Upper lobe of right lung (tissue), 1 donor: Measurements from ENCODE around the gene POU3F1. TPM values are rescaled to one million over a fixed set of nuclear protein-coding genes. Genes with fewer than 3 reads are reported as not detected.

Experiments
- ATAC-seq: fragments of 200-7000 bp; cut with Tn5 transposase; one replicate; pipeline ENCODE4 v1.9.1; 2020; ENCODE audit warnings: mild to moderate bottlenecking, moderate library complexity
- DNase-seq: peaks from one replicate; pipeline ENCODE4 v3.0.0-alpha.2; 2020
- H3K27ac ChIP-seq: fragments of 200-600 bp; one replicate; pipeline ENCODE4 v1.8.0; 2022
- H3K27me3 ChIP-seq: fragments of 200-600 bp; one replicate; pipeline ENCODE4 v1.8.0; 2022; ENCODE audit warnings: mild to moderate bottlenecking
- H3K36me3 ChIP-seq: fragments of 200-600 bp; one replicate; pipeline ENCODE4 v1.8.0; 2022
- H3K4me1 ChIP-seq: fragments of 200-600 bp; one replicate; pipeline ENCODE4 v1.8.0; 2022
- H3K4me3 ChIP-seq: fragments of 200-600 bp; one replicate; pipeline ENCODE4 v1.8.0; 2022; ENCODE audit warnings: mild to moderate bottlenecking
- H3K9me3 ChIP-seq: fragments of 200-600 bp; one replicate; pipeline ENCODE4 v1.8.0; 2022
- CTCF ChIP-seq: fragments of 200-600 bp; IDR thresholded peaks from one replicate; pipeline ENCODE4 v1.8.0; 2022; ENCODE audit warnings: antibody characterized with exemption
- intact Hi-C: fragments of 100-400 bp; cut with DNase I; formaldehyde crosslinking; loops from one replicate; pipeline ENCODE4 v1.11.0; 2022
- total RNA-seq: library from RNA; stranded (reverse); fragmentation: NEBNext Ultra II Directional; extraction: Animal tissue kit (Norgen Biotek cat#: 25700); gene quantifications from one replicate; pipeline ENCODE4 v1.2.1, GENCODE V29; 2021
- donor health status: DM: no; HTN: yes; CAD: no; lungs with severe emphysema.

The POU3F1 gene
- total RNA-seq, 1 donor from 2014 or later, result not detected

- Histone ChIP-seq H3K27ac (peak overlapping the region; percentile 28), H3K4me1 (peaks cover 24% of the 10 kb centered on the region), H3K9me3 (no peaks in the 10 kb centered on the region), H3K36me3 (no peaks in the 10 kb centered on the region), H3K27me3 (no peaks in the 10 kb centered on the region), H3K4me3 (peak overlapping the region; percentile 65)
- intact Hi-C loops, result no loop called here
- DNase-seq, result peak; percentile 60
- ATAC-seq, result no peak
- TF ChIP-seq CTCF, result no peak
Observed at GRCh38 chr1:38006008-38006828, 40.4 kb downstream of the POU3F1 start.

- peak; percentile 77 for ATAC-seq
- Histone ChIP-seq H3K27me3 (no peaks in the 10 kb centered on the region), H3K36me3 (no peaks in the 10 kb centered on the region), H3K27ac (peak within 1 kb of the TSS; percentile 65), H3K4me1 (peaks cover 32% of the 10 kb centered on the region), H3K4me3 (peak within 1 kb of the TSS; percentile 65), H3K9me3 (no peaks in the 10 kb centered on the region)
- peak; percentile 87 for DNase-seq
- no peak for TF ChIP-seq CTCF
- intact Hi-C loops, result no loop called here
Observed at GRCh38 chr1:38005195-38006007, 41.2 kb downstream of the POU3F1 start, which contains the start of gene FHL3. TSS of gene FHL3 (minus strand) at chr1:38005514. CDS start at chr1:37999412, 6,102 bp downstream.

- H3K27ac ChIP-seq, result peak overlapping the region; percentile 65
- ATAC-seq, result no peak
- no peaks in the 10 kb centered on the region for H3K27me3 ChIP-seq
- no peak for TF ChIP-seq CTCF
- H3K4me3 ChIP-seq, result peak overlapping the region; percentile 65
- H3K9me3 ChIP-seq, result no peaks in the 10 kb centered on the region
- intact Hi-C loops, result no loop called here
- peak; percentile 64 for DNase-seq
- H3K36me3 ChIP-seq, result no peaks in the 10 kb centered on the region
- peaks cover 41% of the 10 kb centered on the region for H3K4me1 ChIP-seq
Observed at GRCh38 chr1:38004284-38005108, 42.1 kb downstream of the POU3F1 start.

GRCh38 chr1:38003261-38004250 lies 43.0 kb downstream of the POU3F1 start:
- Histone ChIP-seq H3K27me3 (no peaks in the 10 kb centered on the region), H3K4me3 (peak overlapping the region; percentile 65), H3K36me3 (peaks cover 1% of the 10 kb centered on the region), H3K27ac (peak overlapping the region; percentile 65), H3K9me3 (no peaks in the 10 kb centered on the region), H3K4me1 (peaks cover 50% of the 10 kb centered on the region)
- no peak for TF ChIP-seq CTCF
- DNase-seq (no peak), ATAC-seq (no peak)
- intact Hi-C loops, result no loop called here
